OCI-LY3 (cell line): Measurements from ENCODE around the gene APBA1.

Source experiments
- CTCF ChIP-seq: fragments of 200-600, 300-600 bp; sonication (generic); IDR thresholded peaks from 2 replicates; pipeline ENCODE4 v1.5.1; 2014; ENCODE audit warnings: antibody characterized with exemption, low read length, low read depth
- EZH2phosphoT487 ChIP-seq: fragments of 200-600 bp; shearing (Covaris generic); IDR thresholded peaks from 2 replicates; pipeline ENCODE4 v1.6.1; 2018; ENCODE audit warnings: antibody characterized with exemption, mixed run types, low read depth

DNA sequence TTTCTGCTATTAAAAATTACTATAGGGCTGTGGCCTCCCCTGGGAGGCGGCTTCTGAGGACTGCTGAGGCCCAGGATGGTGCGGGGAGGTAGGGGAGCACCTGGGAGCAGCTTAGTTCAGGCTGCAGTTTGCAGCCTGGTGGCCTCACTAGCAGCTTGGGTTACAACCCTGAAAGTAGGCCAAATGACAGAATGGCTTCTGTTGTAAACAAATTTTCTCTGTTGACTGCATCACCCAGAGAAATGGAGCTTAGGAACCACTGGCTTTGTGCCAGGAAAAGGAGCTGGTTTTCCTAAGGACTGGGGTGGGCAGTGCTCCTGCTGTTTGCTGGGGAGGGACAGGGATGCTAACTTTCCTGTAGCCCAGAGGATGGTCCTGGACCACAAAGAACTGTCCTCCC, 216.9 kb downstream of the APBA1 start:
- TF ChIP-seq CTCF (no peak), EZH2phosphoT487 (no peak)
